ENCODE measurements around the gene RAP1GDS1.

The RAP1GDS1 gene, protein sequence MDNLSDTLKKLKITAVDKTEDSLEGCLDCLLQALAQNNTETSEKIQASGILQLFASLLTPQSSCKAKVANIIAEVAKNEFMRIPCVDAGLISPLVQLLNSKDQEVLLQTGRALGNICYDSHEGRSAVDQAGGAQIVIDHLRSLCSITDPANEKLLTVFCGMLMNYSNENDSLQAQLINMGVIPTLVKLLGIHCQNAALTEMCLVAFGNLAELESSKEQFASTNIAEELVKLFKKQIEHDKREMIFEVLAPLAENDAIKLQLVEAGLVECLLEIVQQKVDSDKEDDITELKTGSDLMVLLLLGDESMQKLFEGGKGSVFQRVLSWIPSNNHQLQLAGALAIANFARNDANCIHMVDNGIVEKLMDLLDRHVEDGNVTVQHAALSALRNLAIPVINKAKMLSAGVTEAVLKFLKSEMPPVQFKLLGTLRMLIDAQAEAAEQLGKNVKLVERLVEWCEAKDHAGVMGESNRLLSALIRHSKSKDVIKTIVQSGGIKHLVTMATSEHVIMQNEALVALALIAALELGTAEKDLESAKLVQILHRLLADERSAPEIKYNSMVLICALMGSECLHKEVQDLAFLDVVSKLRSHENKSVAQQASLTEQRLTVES

DNA sequence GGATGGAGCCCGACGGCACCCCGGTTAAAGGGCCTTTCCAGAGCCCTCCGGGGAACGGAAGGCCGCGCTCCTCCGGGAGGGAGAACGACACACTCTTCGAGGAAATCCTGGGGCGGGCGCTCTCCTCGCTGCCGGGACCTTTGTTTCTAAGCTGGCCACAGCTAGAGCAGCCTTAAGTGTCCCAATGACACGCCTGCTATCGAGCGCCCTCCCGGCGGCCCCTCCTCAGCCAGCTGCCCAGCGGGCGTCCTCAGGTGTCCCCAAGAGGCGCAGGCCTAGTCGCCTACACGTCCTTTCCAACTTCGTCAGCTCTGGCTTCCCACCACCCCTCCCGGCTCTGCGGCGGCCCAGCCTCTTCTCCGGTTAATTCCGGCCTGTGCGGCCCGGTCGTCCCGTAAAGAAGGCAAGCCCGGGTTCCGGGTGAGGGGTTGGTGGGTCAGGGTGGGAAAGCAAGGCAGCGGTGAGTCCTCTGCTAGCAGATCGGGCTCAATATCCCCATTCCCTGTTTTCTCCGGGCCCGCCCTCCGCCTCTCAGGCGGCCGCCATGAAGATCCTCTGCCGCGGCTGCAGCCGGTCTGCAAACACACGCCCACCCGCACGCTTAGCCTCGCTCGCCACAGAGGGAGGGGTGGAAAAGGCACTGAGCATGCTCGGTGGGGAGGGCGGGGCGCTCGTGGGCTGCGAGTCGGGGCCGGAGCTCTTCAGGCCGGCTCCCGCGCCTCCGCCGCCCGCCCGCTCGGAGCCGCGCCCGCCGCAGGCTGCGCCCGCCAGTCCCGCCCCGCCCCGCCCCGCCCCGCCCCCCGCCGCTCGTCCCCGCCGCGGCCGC, at the start of gene RAP1GDS1:
Gene RAP1GDS1 (plus strand): TSS at position 806 of the 826 bp plus-strand sequence. CDS start 182 bp downstream, outside the sequence.
- in situ Hi-C loops (cut with MboI; ENCODE audit: low sequenced_read_pairs): no loop called here

DNA sequence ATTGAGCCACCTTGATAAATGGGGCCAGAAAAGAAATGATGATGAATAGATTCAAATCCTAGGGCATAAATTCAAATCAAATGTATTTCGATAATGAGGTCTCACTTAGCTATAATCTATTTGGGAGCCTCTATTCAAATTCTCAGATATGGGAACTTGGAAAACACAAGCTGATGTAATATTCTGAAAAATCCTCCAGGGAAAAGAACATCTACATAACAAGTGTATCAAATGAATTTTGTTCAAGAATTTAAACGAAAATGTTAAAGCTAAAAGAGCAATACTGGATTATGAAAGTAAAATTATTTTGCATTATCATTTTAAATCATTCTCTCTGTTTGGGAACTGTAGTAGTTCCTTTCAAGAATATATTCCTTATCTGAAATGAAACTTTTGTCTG, 38.9 kb upstream of the RAP1GDS1 start:
- in situ Hi-C loops (cut with MboI; ENCODE audit: low sequenced_read_pairs): no loop called here

DNA sequence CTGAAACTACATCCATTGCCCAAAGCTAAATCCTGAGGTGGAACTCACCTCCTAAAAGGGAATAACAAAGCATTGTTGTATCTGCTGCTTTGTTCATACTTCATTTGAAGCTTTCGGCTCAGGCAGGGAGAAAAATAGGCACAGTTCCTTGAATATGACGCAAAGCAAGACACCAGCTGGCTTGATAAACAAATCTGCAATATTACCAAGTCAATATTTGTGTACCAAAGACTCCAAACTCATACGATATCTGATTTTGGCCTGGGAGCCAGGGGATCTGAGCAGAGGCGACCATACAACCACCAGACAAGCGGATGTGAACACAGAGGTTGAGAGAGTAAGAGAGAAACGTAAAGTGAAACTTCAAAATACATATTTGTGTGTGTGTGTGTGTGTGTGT, 34.8 kb upstream of the RAP1GDS1 start:
- in situ Hi-C loops (cut with MboI; ENCODE audit: low sequenced_read_pairs): no loop called here

DNA sequence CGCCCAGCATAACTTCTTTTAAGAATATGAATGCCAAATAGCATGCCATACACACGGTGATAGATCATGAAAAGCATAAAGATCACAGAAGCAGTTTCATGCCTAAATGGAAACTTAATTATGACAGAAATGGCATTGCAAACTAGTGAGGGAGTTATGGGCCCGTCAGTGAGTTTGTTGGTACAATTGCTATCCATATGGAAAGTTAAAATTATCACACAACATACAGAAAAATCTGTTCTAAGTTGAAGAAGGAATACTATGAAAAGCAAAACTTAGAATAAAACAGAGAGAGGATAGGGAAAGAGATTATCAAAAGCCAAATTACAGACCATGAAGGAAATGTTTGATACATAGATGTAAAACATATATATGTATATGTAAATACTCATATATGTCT, 30.2 kb upstream of the RAP1GDS1 start:
- in situ Hi-C loops (cut with MboI; ENCODE audit: low sequenced_read_pairs): no loop called here

DNA sequence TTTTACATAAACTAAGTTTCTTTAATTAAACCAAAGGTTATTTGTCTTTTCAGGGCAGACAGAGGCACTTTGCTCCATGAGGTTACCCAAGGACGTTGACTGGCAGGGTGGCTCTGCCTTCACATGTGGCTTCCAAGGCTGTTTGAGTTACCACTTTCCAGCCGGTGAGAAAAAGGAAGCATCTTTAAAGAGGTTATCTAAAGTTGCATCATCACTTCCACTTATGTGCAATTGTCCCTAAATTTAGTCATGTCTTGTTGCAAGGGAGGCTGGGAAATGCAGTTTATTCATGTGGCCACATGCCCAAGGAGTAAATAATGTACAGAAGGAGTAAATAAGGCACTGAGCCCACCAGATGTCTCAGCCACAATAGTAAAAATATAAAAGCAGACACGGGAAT, 29.0 kb upstream of the RAP1GDS1 start:
- in situ Hi-C loops (cut with MboI; ENCODE audit: low sequenced_read_pairs): no loop called here

DNA sequence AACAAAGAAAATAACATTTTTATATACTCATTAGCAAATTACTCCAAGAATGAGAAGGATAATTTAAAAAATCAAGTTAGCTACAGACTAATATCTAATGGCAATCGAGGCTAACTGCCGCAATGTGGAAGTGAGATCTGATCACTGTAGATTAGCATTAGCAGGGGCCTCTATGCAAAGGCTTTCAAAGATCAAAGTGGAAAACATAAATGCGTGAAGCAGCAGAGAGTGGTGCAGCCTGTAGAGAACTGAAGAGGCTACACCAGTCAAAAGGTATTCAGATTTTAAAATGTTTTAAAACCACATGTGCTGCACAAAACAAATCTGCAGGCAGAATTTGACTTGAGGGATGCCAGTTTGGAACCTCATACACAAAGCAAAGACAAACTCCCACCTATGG, 24.0 kb upstream of the RAP1GDS1 start:
- in situ Hi-C loops (cut with MboI; ENCODE audit: low sequenced_read_pairs): no loop called here

DNA sequence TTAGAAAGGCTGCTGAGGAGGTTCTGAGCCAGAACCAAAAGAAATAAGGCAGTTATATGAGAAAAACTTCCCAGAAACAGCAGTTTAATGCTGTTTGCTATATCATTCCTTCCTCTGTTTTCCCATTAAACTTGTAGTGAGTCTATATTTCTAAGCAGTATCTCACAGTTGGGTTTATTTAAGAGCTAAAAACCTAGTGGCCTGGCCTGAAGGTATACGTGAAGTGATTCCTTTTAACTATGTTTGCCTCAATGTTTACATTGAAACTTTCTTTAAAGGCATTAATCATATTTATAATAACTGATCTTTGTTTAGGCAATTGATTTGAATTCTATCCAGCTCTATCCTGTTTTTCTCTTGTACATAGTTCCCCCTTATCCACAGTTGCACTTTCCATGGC, 19.1 kb upstream of the RAP1GDS1 start:
- in situ Hi-C loops (cut with MboI; ENCODE audit: low sequenced_read_pairs): no loop called here

DNA sequence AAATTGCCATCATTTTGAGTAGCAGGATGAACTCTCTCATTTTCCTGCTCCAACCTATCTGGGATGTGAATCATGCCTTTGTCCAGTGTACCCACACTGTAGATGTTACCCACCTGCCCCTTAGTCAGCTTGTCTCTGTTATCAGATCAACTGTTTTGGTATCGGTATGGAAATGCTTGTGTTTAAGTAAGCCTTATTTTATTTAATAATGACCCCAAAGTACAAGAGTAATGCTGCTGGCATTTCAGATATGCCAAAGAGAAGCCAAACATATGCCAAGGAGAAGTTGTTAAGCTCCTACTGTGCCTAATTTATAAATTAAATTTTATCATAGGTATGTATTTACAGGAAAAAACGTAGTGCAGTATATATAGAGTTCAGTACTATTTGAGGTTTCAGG, 18.6 kb upstream of the RAP1GDS1 start:
- in situ Hi-C loops (cut with MboI; ENCODE audit: low sequenced_read_pairs): no loop called here

DNA sequence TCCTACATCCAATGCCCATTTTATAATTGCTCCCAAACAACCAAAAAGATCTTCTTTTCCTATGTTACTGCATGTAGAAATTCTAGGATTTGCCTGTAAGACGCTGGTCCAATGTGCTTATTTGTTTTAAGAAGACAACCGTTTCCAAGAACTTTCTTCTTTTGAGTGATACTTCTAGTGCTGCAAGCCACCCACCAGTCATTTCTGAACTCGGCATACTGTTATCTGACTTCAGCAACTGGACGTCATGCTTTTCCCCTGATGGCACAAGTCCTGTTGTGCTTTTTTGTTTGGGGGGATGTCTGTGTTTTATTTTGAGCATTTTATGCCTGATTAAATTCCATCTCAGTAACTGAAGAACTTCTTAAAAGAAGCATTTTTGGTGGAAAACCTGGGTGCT, 16.0 kb upstream of the RAP1GDS1 start:
- in situ Hi-C loops (cut with MboI; ENCODE audit: low sequenced_read_pairs): no loop called here

DNA sequence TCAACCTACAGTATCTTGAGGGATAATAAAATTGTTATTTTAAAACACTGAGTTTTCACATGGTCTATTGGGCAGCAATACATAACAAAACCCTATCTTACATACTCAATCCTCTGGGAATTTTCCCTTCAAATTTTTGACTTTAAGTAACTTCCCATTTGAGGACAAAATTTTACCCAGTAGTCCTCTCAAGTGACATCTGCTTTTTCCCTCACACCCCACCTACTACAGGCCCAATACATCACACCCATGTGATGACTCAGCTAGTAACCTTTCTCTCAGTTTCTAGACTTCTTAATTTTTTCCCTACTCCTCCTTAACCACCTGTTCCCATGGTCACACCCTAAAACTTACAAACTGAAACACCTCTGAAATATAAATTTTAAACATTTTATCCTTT, 12.2 kb upstream of the RAP1GDS1 start:
- in situ Hi-C loops (cut with MboI; ENCODE audit: low sequenced_read_pairs): no loop called here

DNA sequence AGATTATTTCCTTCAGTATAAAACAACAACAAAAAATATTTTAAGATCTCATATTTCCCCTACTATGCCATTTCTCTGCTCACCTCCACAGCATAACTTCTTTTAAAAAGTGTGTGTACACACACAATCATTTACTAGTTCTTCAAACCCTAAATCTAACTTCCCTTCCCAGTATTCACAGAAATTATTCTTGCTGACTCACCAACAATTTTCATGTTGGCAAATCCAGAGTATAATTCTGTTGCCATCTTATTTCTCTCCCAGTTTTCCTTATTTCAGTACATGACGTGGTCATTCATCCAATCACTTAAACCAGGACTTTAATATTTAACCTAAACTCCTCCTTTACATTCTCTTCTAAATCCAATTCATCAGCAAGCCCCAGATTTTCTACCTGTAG, 11.4 kb upstream of the RAP1GDS1 start:
- in situ Hi-C loops (cut with MboI; ENCODE audit: low sequenced_read_pairs): no loop called here

DNA sequence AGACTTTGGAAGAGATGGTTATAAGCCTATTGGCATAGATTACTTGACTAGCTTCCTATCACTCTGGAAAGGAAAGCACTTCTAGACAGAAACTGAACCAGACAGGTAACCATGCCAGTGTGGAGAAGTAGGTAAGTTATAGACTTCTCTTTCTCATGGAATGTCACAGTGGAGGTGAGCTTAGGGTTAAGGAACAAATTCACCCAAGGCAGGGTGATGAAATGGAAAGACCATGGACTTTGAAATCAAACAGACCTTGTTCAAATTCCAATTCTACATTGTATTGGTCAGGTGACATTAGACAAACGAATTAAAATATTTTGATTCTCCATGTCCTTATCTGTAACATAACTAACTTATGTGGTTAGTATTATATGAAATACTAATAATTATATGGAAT, 7.7 kb upstream of the RAP1GDS1 start:
- in situ Hi-C loops (cut with MboI; ENCODE audit: low sequenced_read_pairs): no loop called here

DNA sequence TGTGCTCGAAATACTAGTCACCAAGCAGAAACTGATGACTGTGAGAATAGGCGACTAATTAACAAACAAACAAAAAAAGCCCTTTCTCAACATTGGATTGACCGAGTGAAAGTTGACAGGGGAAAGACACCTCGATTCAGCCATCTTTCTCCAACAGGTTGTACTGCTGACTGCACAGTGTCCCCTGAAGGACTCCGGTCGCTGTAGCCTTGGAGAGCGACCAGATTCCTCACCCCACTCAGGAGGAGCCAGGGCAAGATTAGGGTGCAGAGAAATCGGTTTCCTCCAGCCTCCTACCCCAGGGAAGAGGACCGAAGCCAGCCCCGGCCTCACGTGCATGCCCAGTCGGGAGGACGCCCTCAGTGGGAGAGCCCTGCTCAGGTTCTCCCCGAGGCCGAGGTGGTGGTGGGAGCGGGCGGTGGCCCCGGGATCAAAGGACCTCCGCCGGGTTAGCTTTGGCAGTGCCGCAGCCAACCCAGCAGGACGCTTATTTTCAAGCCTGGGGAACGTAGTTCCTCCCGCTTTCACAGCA, 1.1 kb upstream of the RAP1GDS1 start:
- in situ Hi-C loops (cut with MboI; ENCODE audit: low sequenced_read_pairs): no loop called here

DNA sequence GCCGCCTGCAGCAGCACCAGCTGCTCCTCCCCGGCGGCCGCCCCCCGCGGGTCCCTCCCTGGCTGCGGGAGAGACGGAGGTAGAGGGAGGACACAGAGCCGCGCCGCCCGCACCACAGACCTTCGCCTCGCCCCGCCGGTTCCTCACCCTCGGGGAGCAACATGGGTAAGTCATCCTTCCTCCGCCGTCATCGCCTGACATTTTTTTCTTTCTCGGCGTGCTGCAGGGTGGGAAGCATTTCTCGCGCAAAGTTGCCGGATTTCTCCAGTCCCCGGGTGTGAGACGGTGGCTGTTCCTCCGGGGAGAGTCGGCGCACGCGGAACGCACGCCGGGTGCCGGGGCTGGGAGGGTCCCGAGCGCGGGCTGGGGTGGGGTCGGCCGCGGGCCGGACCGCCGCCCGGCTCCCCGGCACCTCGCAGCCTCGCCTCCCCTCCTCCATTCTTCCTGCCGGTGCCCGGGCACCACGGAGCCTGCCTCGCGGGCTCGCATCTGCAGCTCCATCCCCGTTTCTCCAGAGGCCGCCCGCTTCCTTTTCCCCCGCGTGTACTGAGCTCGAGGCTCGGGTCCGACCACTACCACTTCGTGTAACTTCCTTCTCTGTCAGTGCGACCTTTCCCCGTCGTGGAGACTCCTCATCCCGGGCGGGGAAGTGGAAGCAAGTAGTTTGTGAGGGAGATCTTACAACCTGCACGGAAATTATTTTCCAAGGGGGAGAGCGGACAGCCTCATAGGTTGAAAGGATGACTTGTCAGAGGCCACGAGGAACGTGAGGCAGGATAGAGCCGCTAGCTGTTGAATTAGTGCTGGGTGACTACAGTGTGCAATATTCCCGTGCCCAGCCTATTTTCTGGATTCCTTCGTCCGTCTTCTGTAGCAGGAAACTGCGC, 464 bp downstream of the RAP1GDS1 start:
- in situ Hi-C loops (cut with MboI; ENCODE audit: low sequenced_read_pairs): no loop called here

DNA sequence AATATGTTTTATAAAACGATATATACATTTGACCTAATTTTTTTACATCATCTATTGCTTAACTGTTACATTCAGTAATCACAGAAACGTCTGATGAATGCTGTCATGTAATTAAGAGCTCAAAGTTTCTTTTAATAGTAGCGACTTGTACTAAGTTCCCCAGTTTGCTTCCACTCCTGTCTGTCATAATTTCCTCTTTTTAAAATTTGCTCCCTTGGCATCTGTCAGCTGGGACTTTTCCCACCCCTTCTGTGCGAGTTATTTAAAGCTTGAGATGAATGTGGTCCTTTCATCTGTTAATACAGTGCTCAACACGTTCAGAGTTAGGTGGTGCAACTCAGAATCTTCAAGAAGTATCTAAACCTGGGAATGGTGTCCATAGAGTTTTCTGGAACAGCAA, 1.2 kb downstream of the RAP1GDS1 start:
- in situ Hi-C loops (cut with MboI; ENCODE audit: low sequenced_read_pairs): no loop called here

DNA sequence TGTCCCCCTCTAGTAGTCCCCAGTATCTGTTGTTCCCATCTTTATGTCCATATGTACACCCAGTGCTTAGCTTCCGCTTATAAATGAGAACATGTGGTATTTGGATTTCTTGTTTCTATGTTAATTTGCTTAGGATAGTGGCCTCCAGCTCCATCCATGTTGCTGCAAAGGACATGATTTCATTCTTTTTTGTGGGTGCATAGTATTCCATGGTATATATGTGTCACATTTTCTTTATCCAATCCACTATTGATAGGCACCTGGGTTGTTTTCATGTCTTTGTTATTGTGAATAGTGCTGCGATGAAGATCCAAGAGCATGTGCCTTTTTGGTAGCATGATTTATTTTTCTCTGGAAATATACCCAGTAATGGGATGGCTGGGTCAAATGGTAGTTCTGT, 6.3 kb downstream of the RAP1GDS1 start:
- in situ Hi-C loops (cut with MboI; ENCODE audit: low sequenced_read_pairs): no loop called here

DNA sequence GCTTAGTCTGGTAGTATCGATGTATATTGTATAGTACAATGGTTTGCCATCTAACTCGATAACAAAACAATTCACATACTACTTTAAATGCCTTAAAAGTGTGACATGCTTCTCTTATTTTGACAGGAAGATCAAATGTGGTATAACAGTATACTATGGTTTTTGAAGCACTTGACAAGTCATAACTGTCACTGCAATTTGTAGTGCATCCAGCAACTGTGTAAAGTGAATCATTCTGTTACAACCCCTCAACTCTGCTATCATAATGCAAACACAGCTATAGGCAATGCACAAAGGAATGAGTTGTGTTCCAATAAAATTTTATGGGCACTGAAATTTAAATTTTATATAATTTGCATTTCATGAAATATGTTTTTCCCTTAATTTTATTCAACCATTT, 14.0 kb downstream of the RAP1GDS1 start:
- in situ Hi-C loops (cut with MboI; ENCODE audit: low sequenced_read_pairs): no loop called here

DNA sequence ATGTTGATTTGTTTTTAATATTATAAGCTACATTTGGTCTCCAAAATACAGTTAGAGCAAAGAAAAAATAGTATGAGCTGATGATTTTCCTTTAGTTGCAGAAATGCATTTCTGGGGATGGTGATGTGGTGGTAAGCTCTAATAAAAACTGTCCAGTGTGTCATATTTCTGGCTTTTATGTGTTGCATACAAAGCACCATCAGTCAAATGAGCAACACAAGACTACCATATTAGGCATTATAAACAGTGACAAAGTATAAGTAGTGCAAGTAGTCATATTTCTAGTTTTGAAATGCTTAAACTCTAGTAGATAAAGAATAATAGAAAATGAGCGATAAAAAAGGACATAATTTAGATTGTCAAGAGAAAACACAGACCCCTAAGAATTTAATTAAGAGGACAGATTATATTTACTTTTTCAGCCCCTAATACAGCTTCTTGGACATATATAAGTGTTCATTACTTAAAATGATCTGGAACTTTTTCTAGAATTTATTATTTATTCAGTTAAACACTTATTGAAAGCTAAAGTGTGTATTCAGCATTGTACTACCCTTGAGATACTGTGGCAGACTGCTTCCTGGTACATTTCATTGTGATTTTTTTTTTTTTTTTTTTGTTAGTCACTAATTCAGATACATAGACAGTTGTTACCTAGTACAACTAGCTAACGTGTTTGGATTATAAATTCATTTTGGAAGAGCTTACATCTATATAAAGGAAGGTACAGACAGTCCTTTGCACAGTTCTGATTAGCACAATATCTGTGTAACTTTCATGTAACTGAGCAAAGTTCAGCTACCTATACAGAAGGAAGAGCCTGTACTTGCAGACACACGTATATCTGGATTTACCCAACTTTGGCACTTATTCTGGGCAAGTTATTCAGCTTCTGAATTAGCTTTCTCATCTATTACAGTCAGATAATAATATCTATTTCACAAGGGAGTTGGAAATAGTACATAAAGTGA, 22.3 kb downstream of the RAP1GDS1 start:
- in situ Hi-C loops (cut with MboI; ENCODE audit: low sequenced_read_pairs): no loop called here

DNA sequence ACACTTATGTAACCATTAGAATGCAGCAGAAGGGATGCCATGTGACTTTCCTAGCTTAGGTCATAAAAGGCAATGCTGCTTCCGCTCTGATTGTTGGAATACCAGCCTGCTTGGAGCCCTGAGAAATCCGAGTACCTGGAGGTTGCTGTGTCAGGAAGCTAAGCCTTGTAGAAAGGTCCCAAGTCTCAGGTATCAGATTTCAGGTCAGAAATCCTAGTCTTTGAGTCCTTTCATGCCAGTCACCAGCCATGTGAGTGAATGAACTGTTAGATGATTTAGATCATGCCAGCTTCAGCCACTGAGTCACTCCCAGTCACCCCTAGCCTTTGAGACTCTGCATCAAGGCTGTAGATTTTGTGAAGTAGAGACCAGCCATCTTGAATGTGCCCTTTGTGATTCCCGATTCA, 23.5 kb downstream of the RAP1GDS1 start:
- in situ Hi-C loops (cut with MboI; ENCODE audit: low sequenced_read_pairs): no loop called here
